Neural progenitor cell (in vitro differentiated cells): ENCODE results near the gene ST8SIA5.

ENCODE experiments used
- CTCF ChIP-seq: fragments of 200-600 bp; sonication (generic); IDR thresholded peaks from 2 replicates; pipeline ENCODE4 v1.5.1; 2017; ENCODE audit warnings: antibody characterized with exemption, mild to moderate bottlenecking
- EZH2 ChIP-seq: fragments of 200-600 bp; sonication (generic); IDR thresholded peaks from 2 replicates; pipeline ENCODE4 v1.6.1; 2017; ENCODE audit warnings: antibody characterized with exemption, mild to moderate bottlenecking, moderate library complexity
- EZH2phosphoT487 ChIP-seq: fragments of 200-600 bp; sonication (generic); IDR thresholded peaks from 2 replicates; pipeline ENCODE4 v1.6.1; 2017; ENCODE audit warnings: antibody characterized with exemption

GRCh38 chr18:46764586-46764985, 7.7 kb upstream of the ST8SIA5 start:
- no peak for TF ChIP-seq CTCF
- TF ChIP-seq EZH2 = no peak
- no peak for TF ChIP-seq EZH2phosphoT487
